Embryonic facial prominence (tissue), 1 donor: ENCODE measurements around the gene ZFPM1.
"Not testable (repeated sequence)": the region's sequence is repeated elsewhere in the genome, so short reads cannot be mapped to it uniquely, and the experiment has no call there.

Experiments
- DNase-seq: peaks from one replicate; pipeline ENCODE4 v3.0.0-alpha.2; 2016; ENCODE audit errors: extremely low spot score

ZFPM1 gene

DNA sequence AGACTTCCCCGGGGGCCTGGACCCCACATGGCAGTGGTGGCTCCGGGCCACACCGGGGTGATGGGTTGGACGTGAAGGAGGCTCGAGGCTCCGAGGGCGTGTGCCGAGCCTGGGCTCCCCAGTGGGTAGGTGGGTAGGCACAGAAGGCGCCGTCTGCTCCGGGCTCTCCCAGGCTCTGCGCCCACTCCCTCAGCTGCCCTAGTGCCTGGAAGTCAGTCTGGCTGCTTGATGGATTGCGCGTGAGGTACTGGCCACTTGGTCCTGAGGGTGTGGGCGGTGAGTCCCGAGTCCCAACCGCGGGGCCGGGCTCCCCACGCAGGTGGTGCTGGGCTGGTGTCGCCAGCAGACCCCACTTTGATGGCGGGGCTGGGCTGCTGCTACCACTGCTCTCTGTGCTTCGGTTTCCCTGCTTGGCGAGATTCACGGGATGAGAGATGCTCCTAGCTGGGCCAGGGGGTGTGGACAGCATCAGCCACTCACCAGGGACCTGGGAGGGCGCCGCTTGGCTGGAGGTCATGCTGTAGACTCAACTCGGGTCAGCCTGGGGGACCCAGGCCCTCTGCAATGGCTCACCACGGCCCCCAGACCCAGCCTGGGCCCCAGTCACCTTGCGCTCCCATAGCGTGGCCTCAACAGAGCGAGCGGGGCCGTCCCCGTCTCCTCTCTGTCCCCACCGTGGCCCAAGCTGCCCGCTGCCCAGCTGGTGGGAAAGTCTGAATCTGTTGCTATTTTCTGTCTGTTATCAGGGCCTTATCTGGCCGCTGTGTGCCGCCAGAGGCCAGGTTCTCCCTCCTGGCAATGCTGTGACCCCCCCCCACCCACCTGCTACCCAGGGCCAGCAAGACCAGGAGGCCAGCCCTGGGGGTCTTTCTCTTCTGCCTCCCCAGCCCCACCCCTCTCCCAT, 26.1 kb downstream of the ZFPM1 start:
- no peak for DNase-seq

DNA sequence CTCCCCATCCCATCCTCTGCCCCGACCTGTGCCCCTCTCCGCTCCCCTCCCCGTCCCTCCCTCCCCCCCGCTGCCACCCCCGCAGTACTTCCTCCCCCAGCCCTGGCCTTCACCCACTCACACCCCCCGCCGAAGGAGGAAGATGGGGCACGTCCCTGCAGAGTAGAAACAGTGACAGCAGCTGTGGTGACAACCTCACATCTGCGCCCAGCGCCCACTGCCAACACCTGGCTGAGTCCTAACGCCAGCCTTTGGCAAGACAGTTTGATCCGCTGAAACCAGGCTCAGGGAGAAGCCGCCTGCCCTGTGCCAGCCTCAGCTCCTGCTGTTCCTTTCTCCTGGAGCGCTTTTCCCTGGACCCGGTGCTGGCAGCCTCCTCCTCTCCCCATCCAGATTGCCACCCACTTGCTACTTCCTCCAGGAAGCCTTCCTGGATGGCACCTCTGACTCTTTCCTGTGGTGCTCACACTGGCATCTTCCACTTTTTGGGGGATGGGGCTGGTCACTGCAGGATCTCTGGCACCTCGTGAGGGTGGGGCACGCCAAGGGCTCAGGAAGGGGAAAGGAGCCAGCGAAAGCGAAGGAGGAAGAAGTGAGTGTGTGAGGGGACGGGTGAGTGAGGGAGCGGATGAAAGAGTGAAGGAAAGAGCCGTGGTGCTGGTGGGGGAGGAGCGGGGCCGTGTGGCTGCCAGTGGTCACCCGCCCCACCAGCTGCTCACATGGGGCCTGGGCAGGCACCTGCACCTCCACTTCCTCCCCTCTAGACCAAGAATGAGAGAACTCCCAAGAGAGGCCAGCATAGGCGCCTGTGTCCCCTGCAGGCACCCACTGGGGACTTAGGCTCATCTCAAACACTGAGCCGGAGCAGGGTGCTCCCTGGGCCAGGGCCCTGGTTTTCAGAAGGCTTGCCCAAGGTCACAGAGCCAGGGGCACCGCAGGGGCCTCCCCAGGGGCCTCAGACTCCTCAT, 27.0 kb downstream of the ZFPM1 start:
- no peak for DNase-seq

DNA sequence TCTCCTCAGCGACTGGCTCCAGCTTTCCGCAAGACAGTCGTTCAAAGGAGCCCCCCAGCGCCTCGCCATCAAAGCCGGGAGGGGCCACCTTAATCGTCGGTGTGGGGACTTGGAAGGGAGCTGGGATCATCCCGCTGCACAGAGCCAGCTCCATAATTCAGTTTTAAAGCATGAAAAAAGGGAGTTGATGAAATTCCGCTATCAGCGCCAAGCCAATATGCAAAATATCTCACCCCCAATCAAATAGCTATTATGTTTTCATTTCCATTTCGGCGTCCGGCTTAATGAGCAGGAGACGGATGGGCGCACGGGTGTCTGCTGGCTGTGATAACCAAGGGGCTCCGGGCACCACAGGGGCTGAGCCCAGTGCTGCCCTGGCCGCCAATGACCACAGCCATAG, 27.7 kb downstream of the ZFPM1 start:
- DNase-seq, result no peak

DNA sequence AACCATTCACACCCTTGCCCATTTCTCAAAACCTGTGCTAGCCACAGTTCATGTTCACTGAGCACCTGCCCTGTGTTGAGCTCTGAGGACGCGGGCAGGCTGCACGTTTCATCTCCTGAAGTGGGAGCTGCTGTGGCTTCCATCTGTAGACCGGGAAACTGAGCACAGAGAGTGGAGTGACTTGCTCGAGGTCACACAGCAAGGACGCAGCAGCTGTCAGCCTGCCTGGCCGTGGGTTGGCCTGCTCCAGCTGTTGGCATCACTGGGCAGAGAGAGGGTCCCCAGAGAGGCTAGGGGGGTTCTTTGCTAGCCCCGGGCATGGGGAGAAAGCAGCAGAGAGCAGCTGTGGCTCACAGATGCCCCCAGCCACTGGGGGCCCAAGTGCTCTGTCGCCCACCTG, 28.8 kb downstream of the ZFPM1 start:
- no peak for DNase-seq

DNA sequence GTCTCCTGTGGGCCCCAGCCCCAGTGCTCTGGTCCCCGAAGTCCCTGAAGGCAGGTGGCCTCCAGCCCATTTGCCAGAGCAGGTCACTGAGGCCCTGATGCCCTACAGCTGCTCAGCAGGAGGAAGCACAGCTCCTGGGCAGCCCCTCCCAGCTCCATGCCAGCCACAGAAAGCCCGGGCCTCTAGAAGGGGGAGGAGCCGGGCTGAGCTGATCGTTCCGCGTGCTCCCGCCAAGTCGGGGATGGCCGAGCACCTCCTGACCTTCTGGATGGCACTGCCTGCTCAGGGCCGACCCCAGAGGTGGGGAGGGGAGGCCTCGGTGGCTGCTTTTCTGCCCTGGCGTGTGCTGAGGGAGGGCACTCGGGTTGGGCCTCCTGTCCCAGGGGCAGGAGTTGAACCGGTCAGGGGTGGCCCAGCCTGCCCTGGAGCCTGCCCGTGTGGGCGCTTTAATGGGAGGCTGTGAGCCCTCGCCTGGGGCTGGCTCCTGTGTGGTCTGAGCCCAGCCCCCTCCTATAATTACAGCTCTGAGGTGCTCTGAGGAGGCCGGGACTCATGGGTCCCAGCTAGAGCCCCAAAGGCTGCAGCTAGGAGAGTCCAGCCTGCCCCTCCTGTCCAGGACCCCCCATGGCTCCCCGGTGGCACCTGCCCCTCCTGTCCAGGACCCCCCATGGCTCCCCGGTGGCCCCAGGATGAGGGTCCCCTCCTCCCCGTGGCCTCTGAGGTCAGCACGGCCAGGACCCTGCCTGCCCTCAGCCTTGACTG, 29.7 kb downstream of the ZFPM1 start:
- DNase-seq, result no peak

DNA sequence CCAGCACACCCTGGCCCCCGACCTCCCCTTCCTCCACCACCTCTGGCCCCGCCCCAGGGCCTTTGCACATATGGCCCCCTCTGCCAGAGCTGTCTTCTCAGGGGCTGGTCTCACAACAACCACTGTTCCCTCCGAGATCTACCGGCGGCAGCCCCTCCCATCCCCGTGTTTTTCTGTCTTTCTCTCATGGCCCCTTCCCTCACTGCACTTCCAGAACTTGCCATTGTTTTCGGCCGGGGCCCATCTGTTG, 30.2 kb downstream of the ZFPM1 start:
- DNase-seq, result no peak

DNA sequence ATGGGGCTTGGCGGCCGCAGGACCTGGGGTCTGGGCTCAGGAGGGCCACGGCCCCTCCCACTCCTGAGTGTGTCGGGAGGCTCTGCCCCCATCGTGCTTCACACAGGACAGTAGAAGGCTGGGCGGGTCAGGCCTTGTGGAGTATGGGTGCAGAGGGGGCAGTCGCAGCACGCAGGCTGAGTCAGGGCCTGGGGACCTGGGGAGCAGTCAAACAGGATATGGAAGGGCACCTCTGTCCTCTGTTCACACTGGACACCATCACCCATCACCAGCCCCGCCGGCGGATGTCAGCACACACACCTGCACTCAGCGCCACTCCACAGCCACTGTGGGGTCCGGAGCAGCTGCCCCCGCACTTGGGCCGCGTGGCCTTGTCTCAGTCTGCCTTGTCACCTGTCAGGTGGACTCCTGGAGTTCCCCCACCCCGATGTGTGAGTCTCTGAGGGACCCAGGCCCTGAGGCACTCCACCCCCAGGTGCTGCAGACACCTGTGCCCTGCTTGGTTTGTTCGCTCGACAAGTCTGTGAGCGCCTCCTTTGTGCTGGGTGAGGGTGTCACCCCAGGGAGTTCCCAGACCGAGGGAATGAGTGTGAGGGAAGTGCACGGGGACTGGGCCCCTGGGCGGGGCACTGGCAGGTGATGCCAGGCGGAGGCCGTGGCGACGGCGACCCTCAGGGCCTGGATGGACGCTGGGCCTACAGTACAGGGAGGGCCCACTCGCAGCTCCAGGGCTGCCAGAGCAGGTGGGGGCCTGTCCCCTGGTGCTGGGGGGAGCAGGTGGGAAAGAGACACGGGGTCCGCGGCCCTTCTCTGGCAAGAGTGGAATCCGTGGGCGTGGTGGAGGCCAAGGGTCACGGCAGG, 31.7 kb downstream of the ZFPM1 start:
- no peak for DNase-seq

DNA sequence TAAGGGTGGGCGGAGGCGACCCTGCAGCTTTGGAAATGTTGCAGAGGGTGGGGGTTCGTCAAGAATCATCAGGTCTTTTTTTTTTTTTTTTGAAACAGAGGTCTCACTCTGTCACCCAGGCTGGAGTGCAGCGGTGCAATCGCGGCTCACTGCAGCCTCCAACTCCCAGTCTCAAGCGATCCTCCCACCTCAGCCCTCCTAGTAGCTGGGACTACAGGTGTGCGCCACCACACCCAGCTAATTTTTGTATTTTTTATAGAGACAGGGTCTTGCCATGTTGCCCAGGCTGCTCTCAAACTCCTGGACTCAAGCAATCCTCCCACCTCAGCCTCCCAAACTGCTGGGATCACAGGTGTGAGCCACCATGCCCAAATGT, 32.3 kb downstream of the ZFPM1 start:
- DNase-seq, result not testable (repeated sequence)

DNA sequence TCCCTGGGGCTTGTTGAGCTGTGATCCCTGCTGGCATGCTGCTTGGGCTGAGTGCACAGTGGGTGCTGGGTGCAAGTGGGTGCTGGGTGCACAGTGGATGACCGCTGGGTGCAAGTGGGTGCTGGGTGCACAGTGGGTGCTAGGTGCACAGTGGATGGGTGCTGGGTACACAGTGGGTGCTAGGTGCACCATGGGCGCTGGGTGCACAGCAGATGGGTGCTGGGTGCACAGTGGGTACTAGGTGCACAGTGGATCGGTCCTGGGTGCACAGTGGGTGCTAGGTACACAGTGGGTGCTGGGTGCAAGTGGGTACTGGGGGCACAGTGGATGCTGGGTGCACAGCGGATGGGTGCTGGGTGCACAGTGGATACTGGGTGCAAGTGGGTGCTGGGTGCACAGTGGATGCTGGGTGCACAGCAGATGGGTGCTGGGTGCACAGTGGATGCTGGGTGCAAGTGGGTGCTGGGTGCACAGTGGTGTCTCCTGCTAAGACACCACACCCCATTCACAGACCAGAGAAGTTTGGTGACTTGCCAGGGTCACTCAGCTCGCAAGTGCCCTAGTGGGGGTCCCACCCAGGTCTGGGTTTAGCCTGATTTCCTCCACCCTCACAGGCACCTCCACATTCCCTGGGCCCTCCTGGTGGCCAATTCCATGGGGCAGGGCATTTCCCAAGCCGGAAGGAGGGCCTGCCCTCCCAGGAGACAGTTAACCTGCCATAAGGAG, 33.5 kb downstream of the ZFPM1 start:
- no peak for DNase-seq

DNA sequence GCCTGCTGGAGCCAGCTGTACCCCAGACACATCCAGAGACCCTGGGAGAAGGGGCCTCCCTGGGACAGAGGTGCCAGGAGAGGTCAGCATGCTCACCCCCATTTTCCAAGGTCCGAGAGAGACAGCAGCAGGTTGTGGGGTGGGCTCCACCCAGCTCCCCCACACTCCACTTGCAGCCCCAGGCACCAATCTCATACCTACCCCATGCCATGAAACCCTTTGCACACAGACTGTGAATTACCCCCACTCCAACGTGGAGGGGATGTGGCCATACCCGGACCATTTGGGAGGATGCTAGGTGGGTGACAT, 34.0 kb downstream of the ZFPM1 start:
- DNase-seq, result no peak

DNA sequence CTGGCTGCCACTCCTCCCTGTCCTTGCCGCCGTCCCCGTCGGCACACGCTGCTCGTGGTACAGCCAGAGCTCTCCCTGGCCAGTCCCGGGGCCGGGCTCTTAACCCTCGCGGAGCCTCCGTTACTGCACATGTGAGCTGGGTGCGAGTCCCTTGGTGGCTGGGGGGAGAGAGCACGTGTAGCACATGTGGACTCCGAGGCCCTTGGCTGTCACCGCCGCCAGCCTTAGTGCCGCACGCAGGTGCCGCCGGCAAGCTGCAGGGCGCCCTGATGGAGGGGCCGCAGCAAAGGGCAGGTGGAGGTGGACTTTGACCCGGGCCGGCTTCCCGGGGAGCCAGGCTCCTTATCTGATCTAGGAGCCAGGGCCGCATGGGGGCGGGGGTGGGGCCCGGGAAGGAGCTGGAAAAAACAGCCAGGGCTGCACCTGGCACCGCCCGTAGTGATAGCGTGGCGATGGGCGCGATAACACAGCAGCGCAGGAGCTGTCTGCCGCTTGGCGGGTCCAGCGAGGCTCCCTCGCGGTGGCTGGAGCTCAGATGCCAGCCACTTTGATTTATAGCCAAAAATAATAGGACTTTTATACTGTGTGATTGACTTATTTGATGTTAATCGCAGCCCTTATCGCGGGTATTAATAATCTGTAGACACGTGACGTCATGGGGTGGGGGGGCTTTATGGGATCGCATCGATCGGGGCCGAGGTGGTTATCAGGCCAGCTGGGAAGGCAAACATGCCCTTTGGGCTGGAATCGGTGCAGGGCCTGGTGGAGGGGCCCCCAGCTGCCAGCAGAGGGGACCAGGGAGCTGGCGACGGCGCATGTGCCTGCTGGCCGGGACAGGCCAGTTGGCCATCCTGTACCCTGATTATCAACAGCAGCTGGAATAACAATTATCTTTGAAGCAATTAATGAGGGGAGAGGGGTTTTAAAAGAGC, 35.1 kb downstream of the ZFPM1 start:
- no peak for DNase-seq

DNA sequence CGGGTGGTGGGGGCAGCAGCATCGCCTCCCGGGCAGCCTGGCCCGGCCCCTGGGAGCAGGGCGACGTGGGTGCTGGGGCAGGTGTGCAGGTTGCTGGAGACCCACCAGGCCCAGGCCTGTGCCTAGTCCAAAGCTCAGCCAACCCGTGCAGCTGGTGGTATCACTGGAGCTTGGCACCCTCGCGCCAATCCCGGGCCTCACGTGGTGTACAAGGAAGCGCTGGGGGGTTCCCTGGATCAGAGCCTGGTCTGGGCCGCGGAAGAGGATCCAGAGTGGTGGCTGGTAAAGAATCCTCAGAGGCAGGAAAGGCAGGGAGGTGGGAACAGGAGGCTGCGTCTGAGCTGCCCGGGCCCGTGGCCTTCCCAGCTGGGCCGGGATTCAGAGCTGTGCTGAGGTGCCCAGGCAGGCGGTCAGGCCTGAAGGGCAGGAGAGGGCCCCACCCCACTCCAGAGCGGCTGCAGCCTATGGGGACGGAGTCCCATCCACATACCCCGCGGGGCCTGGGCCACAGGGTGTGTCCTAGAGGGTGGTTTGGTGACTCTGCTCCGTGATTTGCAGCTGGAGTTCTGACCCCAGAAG, 36.2 kb downstream of the ZFPM1 start:
- no peak for DNase-seq

DNA sequence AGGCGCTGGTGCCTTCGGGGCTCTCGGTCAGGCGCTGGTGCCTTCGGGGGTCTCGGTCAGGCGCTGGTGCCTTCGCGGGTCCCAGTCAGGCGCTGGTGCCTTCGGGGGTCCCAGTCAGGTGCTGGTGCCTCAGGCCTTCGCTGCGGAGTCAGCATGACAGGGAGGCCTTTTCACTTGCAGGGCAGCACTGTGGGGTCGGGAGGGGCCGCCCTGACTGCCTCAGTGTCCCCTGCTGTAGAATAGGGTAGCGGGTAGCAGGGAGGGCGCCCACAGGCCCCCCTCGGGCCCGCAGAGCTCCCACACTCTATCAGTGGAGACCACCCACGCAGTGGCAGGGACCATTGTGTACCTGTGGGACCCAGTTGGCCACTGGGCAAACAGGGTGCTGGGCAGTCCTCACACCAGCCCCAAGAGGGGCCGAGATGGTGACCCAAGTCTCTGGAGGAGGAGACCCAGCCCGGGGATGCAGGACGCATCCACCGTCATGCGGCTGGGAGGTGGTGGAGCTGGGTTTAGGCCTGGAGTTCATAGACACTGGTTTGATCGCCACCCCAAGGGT, 38.0 kb downstream of the ZFPM1 start:
- DNase-seq, result no peak

DNA sequence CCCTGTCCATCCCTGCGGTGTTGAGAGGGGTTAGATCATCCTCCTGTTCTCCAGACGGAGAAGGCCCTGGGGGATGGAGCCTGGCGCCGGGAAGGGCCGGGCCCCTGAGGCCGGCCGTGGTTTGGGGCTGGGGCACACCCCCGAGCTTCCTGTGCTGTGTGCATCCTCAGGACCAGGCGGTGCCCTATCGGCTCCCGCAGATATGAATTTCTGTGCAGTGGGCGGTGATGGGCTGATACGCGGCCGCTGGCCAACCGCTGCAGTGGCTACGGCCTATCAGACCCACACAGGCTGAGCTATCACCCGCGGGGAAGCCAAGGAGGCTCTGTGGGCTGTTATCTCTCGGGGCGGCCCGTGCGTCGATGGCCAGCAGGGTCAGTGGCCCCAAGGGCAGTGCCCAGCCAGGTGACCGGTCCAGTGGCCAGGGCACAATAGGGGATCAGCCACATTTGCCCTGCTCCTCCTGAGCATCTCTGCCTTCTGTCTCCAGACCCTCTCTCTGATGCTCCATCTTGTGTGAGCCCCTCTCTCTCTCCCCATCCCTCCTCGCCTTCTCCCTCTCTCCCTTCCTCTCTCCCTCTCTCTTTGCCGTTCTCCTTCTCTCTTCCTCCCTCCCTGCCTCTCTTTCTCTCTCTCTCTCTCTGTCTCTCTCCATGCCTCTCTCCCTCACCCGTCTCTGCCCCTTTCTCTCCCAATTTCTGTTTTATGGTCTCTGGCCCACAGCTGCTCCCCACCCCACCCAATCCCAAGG, 38.7 kb downstream of the ZFPM1 start:
- no peak for DNase-seq

DNA sequence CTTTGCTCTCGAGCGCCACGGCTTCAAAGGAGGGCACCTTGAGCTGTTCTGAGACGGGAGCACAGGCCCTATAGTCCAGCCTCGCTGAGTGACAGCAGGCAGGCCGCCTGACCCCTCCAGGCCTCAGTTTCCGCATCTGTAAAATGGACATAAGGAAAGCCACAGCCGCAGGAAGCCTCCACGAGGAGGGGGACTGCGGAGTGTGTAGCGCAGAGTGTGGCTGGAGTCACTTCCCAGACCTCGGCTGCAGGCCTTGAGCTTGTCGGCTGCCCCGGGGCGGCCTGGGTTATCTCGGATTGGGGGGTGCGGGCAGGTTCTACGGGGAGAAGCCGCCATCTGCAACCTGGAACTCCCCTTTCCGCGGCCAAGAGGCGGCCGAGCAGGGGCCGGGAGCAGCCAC, 40.8 kb downstream of the ZFPM1 start:
- no peak for DNase-seq

DNA sequence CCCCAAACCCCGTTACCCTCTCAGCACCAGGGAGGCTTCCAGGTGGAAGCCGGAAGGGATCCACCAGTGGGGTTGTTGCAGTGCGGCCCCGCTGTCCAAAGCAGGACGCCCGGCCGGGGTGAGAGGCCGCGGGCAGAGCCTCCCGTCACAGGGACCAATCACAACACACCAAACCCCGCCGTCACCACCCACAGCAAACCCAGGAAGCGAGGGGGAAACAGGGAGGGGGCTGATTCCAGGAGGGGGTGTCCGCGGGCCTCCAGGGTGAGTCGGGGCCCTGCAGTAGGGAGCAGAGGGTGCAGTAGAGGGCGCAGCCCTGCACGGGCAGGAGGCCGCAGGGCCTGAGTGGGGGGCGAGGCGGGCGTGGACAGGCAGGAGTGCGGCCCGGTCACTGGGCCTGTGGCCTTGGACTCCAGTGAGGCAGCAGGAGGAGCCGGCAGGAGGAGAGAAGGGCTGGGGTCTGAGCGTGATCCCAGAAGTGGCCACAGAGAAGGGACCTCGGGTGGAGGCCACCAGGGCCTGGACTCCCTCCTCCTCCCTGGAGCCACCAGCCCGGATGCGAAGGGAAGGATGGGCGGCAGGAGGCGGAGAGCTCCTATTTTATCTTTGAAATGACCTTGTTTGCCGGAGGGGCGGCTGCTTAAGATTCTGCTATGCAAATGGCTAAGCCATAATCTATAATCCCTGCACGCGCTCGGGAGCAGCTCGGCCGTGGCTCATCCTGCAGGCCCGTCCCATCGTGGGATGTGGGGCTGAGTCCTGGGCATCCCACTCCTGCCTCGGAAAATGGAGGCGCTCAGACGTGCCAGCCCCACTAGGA, 41.5 kb downstream of the ZFPM1 start:
- DNase-seq, result no peak

DNA sequence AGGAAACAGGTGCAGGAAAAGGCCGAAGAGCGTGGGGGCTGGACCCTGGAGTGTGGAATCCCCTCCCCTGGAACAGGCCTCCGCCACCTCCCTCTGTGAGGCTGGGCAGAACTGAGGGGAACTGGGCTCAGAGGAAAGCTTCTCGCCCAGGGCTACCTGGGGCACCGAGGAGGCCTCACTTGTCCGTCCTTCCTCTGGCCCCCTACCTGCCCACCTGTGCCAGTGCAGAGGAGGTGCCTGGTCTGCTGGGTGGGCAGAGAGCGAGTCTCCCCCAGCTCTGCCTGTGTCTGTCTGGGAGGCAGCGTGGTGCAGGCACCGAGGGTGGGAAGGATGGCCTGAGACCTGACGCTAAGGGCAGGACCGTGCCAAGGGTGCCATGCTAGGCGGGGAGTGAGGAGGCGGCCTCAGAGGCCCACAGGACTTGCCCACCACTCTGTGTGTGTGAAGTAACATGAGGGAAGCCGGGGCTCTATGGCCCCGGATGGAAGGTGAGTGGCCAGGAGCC, 42.2 kb downstream of the ZFPM1 start:
- no peak for DNase-seq
